ENCODE data around the gene CBFA2T3. TPM values are rescaled to one million over a fixed set of nuclear protein-coding genes. Genes with fewer than 3 reads are reported as not detected.
"Not testable (repeated sequence)": the region's sequence is repeated elsewhere in the genome, so short reads cannot be mapped to it uniquely, and the experiment has no call there.

The CBFA2T3 gene
- total RNA-seq: 0.82 TPM

GRCh38 chr16:88977018-88977811, at the start of gene CBFA2T3:
Gene CBFA2T3 (minus strand): TSS chr16:88977207. CDS start chr16:88976807, 400 bp downstream.
- peak in 1 of 2 donors; percentile 62 for DNase-seq (ENCODE audit: low spot score in 2 of 2)
- FAIRE-seq: no peak

- DNase-seq (ENCODE audit: low spot score in 2 of 2): no peak
- FAIRE-seq: no peak
Measured at GRCh38 chr16:89026121-89026612, 49.2 kb upstream of the CBFA2T3 start.

GRCh38 chr16:89025636-89026035, 48.6 kb upstream of the CBFA2T3 start:
- DNase-seq (ENCODE audit: low spot score in 2 of 2): no peak
- no peak for FAIRE-seq

GRCh38 chr16:89024546-89025060, 47.6 kb upstream of the CBFA2T3 start:
- FAIRE-seq: no peak
- no peak for DNase-seq (ENCODE audit: low spot score in 2 of 2)

- FAIRE-seq (no peak), DNase-seq (ENCODE audit: low spot score in 2 of 2) (no peak)
Measured at GRCh38 chr16:89023621-89024511, 46.9 kb upstream of the CBFA2T3 start.

GRCh38 chr16:89023151-89023551, 46.1 kb upstream of the CBFA2T3 start:
- DNase-seq (ENCODE audit: low spot score in 2 of 2) (no peak), FAIRE-seq (no peak)

- DNase-seq (ENCODE audit: low spot score in 2 of 2) (no peak), FAIRE-seq (no peak)
Measured at GRCh38 chr16:89022051-89022836, 45.2 kb upstream of the CBFA2T3 start.

GRCh38 chr16:89020925-89021595, 44.1 kb upstream of the CBFA2T3 start:
- FAIRE-seq (no peak), DNase-seq (ENCODE audit: low spot score in 2 of 2) (no peak)

GRCh38 chr16:89020068-89020924, 43.3 kb upstream of the CBFA2T3 start:
- no peak for FAIRE-seq
- DNase-seq (ENCODE audit: low spot score in 2 of 2): no peak

- FAIRE-seq (no peak), DNase-seq (ENCODE audit: low spot score in 2 of 2) (no peak)
Measured at GRCh38 chr16:89019511-89019910, 42.5 kb upstream of the CBFA2T3 start.

- FAIRE-seq (no peak), DNase-seq (ENCODE audit: low spot score in 2 of 2) (no peak)
Measured at GRCh38 chr16:89018282-89019158, 41.5 kb upstream of the CBFA2T3 start.

GRCh38 chr16:89017543-89018281, 40.7 kb upstream of the CBFA2T3 start:
- no peak for DNase-seq (ENCODE audit: low spot score in 2 of 2)
- no peak for FAIRE-seq

GRCh38 chr16:89016561-89016960, 39.6 kb upstream of the CBFA2T3 start:
- not testable (repeated sequence) for FAIRE-seq; DNase-seq (ENCODE audit: low spot score in 2 of 2)

- FAIRE-seq: no peak
- no peak for DNase-seq (ENCODE audit: low spot score in 2 of 2)
Measured at GRCh38 chr16:89015271-89015859, 38.4 kb upstream of the CBFA2T3 start.

GRCh38 chr16:89014403-89015230, 37.6 kb upstream of the CBFA2T3 start:
- FAIRE-seq (no peak), DNase-seq (ENCODE audit: low spot score in 2 of 2) (no peak)

All from frontal cortex (tissue), 4 donors.